ENCODE results near the gene ZNF451.

ZNF451 gene

DNA sequence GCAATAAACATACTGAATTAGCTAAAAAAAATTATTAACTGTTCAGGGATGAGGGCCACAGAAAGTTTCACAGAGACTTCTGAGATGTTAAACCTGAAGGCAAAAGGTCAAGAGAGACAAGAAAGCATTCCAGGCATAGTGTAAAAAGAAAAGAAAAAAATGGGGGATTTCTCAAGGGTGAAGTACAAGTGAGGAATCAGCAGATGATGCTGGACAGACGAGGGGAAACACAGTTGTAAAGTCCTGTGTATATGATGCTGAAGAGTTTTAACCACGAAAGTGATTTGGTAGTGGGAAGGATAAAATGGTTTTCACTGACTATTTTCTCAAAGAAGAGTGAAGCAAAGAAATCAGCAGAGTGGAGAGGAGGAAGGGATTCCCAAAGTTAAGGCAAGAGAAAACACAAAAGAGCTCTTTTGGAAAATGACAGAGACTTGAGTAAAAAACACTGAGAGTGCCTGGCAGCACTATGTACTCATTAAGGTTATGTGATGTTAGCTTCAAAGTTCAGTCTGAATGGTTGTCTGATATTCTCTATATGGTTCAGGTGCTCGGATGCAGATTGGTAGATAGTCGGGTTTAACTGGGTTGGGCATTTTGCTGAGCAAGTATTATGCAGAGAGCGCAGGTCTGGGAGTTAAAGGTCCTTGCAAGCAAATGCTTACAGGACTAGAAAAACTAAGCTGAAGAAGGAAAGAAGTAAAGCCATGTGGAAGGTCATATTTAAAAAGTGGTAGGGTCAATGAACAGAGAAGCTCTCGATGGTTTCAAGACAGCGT is 115.8 kb downstream of the ZNF451 start:
- no peak overlapping the region for H3K27ac ChIP-seq (replicated peaks)
- no peaks in the 10 kb centered on the region for H3K27me3 ChIP-seq (ENCODE audit: insufficient read depth, poor library complexity, severe bottlenecking)
- no peak for DNase-seq (ENCODE audit: low read depth in 1 of 2, low spot score in 1 of 2)
- no peak overlapping the region for H3K4me3 ChIP-seq (replicated peaks; ENCODE audit: insufficient read depth, low read length)
- no peak for TF ChIP-seq CTCF (IDR thresholded peaks at IDR 0.05; ENCODE audit: insufficient read depth, low read length)
- no peak for TF ChIP-seq SPI1 (IDR thresholded peaks at IDR 0.05; ENCODE audit: borderline replicate concordance, low read depth)
- no peak for TF ChIP-seq GABPA (IDR thresholded peaks at IDR 0.05; ENCODE audit: low read depth)
- TF ChIP-seq, protein P1, sequence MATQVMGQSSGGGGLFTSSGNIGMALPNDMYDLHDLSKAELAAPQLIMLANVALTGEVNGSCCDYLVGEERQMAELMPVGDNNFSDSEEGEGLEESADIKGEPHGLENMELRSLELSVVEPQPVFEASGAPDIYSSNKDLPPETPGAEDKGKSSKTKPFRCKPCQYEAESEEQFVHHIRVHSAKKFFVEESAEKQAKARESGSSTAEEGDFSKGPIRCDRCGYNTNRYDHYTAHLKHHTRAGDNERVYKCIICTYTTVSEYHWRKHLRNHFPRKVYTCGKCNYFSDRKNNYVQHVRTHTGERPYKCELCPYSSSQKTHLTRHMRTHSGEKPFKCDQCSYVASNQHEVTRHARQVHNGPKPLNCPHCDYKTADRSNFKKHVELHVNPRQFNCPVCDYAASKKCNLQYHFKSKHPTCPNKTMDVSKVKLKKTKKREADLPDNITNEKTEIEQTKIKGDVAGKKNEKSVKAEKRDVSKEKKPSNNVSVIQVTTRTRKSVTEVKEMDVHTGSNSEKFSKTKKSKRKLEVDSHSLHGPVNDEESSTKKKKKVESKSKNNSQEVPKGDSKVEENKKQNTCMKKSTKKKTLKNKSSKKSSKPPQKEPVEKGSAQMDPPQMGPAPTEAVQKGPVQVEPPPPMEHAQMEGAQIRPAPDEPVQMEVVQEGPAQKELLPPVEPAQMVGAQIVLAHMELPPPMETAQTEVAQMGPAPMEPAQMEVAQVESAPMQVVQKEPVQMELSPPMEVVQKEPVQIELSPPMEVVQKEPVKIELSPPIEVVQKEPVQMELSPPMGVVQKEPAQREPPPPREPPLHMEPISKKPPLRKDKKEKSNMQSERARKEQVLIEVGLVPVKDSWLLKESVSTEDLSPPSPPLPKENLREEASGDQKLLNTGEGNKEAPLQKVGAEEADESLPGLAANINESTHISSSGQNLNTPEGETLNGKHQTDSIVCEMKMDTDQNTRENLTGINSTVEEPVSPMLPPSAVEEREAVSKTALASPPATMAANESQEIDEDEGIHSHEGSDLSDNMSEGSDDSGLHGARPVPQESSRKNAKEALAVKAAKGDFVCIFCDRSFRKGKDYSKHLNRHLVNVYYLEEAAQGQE (IDR thresholded peaks at IDR 0.05; ENCODE audit: insufficient replicate concordance, low read depth) = no peak

GRCh38 chr6:57207141-57207540 is 117.2 kb downstream of the ZNF451 start:
- Histone ChIP-seq H3K27ac (replicated peaks) (no peak overlapping the region), H3K27me3 (ENCODE audit: insufficient read depth, poor library complexity, severe bottlenecking) (no peaks in the 10 kb centered on the region), H3K4me3 (replicated peaks; ENCODE audit: insufficient read depth, low read length) (no peak overlapping the region)
- DNase-seq (ENCODE audit: low read depth in 1 of 2, low spot score in 1 of 2) = no peak
- no peak for TF ChIP-seq POLR2AphosphoS5 (IDR thresholded peaks at IDR 0.05; ENCODE audit: low read depth)
- TF ChIP-seq, protein P1 (IDR thresholded peaks at IDR 0.05; ENCODE audit: insufficient replicate concordance, low read depth) = no peak
- TF ChIP-seq GABPA (IDR thresholded peaks at IDR 0.05; ENCODE audit: low read depth) = no peak
- TF ChIP-seq SPI1 (IDR thresholded peaks at IDR 0.05; ENCODE audit: borderline replicate concordance, low read depth) = no peak

DNA sequence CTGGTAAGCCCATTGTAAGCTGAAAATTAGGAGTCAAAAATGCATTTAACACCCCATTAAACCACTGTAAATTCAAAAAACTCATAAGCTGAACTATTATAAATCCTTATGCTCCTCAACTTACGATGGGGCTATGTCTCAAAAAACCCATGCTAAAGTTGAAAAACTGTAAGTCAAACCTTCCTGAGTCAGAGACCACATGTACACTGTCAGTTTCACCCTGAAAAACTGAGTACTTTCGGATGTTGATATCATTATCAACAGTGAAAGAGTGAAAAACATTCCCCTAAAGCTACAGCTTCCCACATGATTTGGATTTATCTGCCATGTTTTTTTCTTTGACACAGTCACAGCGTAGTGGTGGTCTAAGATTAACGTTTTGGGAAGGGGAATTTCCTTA is 117.9 kb downstream of the ZNF451 start:
- no peak for TF ChIP-seq CTCF (IDR thresholded peaks at IDR 0.05; ENCODE audit: insufficient read depth, low read length)
- Histone ChIP-seq H3K4me3 (replicated peaks; ENCODE audit: insufficient read depth, low read length) (no peak overlapping the region), H3K27ac (replicated peaks) (no peak overlapping the region), H3K27me3 (ENCODE audit: insufficient read depth, poor library complexity, severe bottlenecking) (no peaks in the 10 kb centered on the region)
- no peak for DNase-seq (ENCODE audit: low read depth in 1 of 2, low spot score in 1 of 2)

DNA sequence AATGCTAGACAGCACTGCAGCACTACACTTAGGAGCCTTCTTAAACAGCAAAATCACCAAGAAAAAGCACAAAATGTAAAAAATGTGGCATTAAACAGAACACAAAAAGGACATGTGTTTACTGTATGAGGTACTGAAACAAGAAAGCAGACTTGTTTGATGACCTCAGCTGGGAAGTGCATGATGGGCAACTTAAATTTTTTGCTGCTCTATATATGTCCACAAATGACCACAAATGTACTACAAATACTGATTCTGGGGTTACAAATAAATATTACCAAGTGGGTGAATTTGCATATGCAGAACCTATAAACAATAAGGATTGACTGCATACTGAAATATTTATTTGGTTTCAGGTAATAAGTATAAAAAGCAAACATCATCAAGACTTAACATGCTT is 119.0 kb downstream of the ZNF451 start:
- H3K4me3 ChIP-seq (replicated peaks; ENCODE audit: insufficient read depth, low read length) = no peak overlapping the region
- TF ChIP-seq GABPA (IDR thresholded peaks at IDR 0.05; ENCODE audit: low read depth) (no peak), POLR2AphosphoS5 (IDR thresholded peaks at IDR 0.05; ENCODE audit: low read depth) (no peak)
- no peak for DNase-seq (ENCODE audit: low read depth in 1 of 2, low spot score in 1 of 2)
- no peak overlapping the region for H3K27ac ChIP-seq (replicated peaks)
- no peaks in the 10 kb centered on the region for H3K27me3 ChIP-seq (ENCODE audit: insufficient read depth, poor library complexity, severe bottlenecking)

DNA sequence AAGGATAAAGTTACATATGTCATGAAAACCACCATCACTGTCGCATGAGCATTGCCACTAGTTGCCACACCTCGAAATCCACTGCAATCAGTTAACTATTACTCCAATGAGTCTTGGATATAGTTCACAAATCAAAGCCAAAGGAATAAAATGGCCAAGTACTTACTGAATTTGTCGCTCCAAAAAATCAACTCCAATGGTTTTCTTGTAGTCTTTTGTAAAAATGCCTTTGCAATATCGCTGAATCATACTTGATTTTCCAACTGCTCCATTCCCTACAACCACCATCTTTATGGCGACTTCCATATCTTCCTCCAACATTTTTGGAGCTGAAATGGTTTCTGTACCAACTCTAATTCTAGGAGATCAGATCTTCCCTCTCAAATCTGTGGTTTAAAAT is 120.1 kb downstream of the ZNF451 start:
- Histone ChIP-seq H3K27ac (replicated peaks) (no peak overlapping the region), H3K4me3 (replicated peaks; ENCODE audit: insufficient read depth, low read length) (no peak overlapping the region), H3K27me3 (ENCODE audit: insufficient read depth, poor library complexity, severe bottlenecking) (no peaks in the 10 kb centered on the region)
- TF ChIP-seq, protein P1 (IDR thresholded peaks at IDR 0.05; ENCODE audit: insufficient replicate concordance, low read depth) = no peak
- no peak for TF ChIP-seq CTCF (IDR thresholded peaks at IDR 0.05; ENCODE audit: insufficient read depth, low read length)
- no peak for TF ChIP-seq SPI1 (IDR thresholded peaks at IDR 0.05; ENCODE audit: borderline replicate concordance, low read depth)
- TF ChIP-seq GABPA (IDR thresholded peaks at IDR 0.05; ENCODE audit: low read depth) = no peak
- TF ChIP-seq POLR2AphosphoS5 (IDR thresholded peaks at IDR 0.05; ENCODE audit: low read depth) = no peak
- no peak for DNase-seq (ENCODE audit: low read depth in 1 of 2, low spot score in 1 of 2)

Data from HL-60 (cell line).